ENCODE measurements around the gene BAG5. TPM values are rescaled to one million over a fixed set of nuclear protein-coding genes. Genes with fewer than 3 reads are reported as not detected.
A peak's percentile ranks its signal among the peaks of the same experiment; 100 is the strongest.

The BAG5 gene
- total and polyA plus RNA-seq, 2 experiments from 2014 or later: 17.4 to 17.6 TPM

DNA sequence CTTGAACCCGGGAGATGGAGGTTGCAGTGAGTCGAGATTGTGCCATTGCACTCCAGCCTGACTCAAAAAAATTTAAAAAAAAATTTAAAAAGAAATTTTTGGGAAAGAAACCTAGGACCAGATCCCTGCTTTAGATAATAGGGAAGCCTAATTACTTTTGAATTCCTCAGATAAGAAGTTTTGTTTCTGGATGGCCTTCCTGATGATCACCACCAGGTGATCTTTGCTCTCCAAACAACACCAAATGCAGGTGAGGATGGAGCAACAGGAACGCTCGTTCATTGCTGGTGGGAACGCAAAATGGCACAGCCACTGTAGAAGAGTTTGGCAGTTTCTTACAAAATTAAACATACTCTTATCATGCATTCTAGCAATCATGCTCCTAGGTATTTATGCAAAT lies 38.0 kb upstream of the BAG5 start:
- no peak for DNase-seq (ENCODE audit: low read depth in 1 of 2, low spot score in 1 of 2)
- no peaks in the 10 kb centered on the region for H3K4me1 ChIP-seq (ENCODE audit: low read depth)
- H3K27me3 ChIP-seq: no peaks in the 10 kb centered on the region
- no peak overlapping the region for H3K4me3 ChIP-seq
- no peaks in the 10 kb centered on the region for H3K36me3 ChIP-seq
- TF ChIP-seq, protein P1, sequence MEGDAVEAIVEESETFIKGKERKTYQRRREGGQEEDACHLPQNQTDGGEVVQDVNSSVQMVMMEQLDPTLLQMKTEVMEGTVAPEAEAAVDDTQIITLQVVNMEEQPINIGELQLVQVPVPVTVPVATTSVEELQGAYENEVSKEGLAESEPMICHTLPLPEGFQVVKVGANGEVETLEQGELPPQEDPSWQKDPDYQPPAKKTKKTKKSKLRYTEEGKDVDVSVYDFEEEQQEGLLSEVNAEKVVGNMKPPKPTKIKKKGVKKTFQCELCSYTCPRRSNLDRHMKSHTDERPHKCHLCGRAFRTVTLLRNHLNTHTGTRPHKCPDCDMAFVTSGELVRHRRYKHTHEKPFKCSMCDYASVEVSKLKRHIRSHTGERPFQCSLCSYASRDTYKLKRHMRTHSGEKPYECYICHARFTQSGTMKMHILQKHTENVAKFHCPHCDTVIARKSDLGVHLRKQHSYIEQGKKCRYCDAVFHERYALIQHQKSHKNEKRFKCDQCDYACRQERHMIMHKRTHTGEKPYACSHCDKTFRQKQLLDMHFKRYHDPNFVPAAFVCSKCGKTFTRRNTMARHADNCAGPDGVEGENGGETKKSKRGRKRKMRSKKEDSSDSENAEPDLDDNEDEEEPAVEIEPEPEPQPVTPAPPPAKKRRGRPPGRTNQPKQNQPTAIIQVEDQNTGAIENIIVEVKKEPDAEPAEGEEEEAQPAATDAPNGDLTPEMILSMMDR (IDR thresholded peaks at IDR 0.05; ENCODE audit: low read depth, low read length): no peak
- no peak overlapping the region for H3K27ac ChIP-seq
- no peaks in the 10 kb centered on the region for H3K9me3 ChIP-seq (ENCODE audit: low read depth)

DNA sequence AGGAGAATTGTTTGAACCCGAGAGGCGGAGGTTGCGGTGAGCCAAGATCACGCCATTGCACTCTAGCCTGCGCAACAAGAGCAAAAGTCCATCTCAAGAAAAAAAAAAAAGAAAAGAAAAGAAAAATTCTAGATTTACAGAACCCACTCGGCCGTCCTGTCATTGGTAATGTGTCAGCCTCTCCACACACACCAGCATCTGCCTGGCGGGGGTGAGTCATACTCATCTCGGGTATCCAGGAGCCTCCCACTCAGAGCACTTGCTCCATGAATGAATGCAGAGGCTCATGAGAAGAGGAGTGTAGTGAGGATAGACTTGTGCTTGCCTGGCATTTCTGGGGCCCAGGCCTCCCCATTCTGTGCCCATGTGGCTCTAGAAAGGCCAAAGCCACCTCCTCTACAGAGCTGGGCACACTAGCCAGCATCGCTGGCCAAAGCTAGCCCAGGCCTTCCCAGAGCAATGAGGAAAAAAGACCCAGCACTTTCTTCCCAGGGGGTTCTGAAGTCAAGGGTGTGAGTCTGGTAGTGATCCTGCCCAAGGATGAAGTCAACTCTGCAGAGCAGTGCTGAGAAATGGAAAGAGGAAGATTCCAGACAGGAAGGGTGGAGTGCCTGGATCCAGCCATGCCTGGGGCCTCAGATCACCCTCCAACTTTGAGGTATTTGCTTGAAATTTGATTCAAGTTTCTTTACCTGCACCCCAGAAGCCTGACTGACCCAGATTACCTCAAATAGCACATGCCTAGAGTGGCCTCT lies 35.3 kb upstream of the BAG5 start:
- no peaks in the 10 kb centered on the region for H3K27me3 ChIP-seq
- TF ChIP-seq, protein P1 (IDR thresholded peaks at IDR 0.05; ENCODE audit: low read depth, low read length): no peak
- H3K36me3 ChIP-seq: no peaks in the 10 kb centered on the region
- DNase-seq (ENCODE audit: low read depth in 1 of 2, low spot score in 1 of 2): peak in 1 of 2 donors; percentile 83
- no peaks in the 10 kb centered on the region for H3K4me1 ChIP-seq (ENCODE audit: low read depth)
- H3K27ac ChIP-seq: no peak overlapping the region
- H3K9me3 ChIP-seq (ENCODE audit: low read depth): no peaks in the 10 kb centered on the region
- H3K4me3 ChIP-seq: no peak overlapping the region

DNA sequence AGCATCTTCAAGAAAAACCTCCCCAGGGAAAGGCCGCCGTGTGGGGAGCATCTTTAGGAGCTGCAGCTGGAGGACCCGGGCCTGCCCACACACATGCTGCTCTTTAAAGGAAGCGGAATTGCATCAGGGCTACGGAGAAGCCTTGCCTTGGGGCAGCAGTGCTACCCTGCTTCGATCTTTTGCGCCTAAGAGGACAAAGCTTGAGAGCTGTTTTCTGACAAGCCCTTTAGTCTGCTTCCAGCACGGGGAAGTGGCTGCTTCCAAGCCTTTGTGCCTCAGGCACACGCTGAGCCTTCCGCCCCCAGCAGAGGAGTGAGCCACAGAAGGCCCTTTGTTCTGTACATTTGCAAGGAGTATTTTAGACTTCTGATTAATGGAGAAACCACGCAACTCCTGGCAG lies 31.8 kb upstream of the BAG5 start:
- TF ChIP-seq, protein P1 (IDR thresholded peaks at IDR 0.05; ENCODE audit: low read depth, low read length): no peak
- Histone ChIP-seq H3K9me3 (ENCODE audit: low read depth) (no peaks in the 10 kb centered on the region), H3K36me3 (peaks cover 4% of the 10 kb centered on the region), H3K4me1 (ENCODE audit: low read depth) (no peaks in the 10 kb centered on the region), H3K27ac (no peak overlapping the region), H3K4me3 (no peak overlapping the region), H3K27me3 (no peaks in the 10 kb centered on the region)
- peak in 1 of 2 donors; percentile 91 for DNase-seq (ENCODE audit: low read depth in 1 of 2, low spot score in 1 of 2)

DNA sequence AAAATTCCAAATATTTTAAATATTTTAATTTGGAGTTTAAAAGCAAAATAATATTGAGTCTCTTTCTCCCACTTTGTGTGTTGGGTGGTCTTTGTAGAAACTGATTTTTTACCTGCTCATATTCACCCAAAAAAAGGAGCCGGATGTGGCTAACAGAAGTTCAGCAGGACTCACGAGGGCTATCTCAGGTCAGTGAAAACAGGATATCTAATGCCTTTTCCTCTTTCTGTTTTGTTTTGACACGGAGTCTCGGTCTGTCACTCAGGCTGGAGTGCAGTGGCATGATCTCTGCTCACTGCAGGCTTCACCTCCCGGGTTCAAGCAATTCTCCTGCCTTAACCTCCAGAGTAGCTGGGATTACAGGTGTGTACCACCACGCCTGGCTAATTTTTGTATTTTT lies 31.1 kb upstream of the BAG5 start:
- Histone ChIP-seq H3K4me3 (no peak overlapping the region), H3K4me1 (ENCODE audit: low read depth) (no peaks in the 10 kb centered on the region), H3K27ac (no peak overlapping the region), H3K27me3 (no peaks in the 10 kb centered on the region), H3K36me3 (peaks cover 4% of the 10 kb centered on the region), H3K9me3 (ENCODE audit: low read depth) (no peaks in the 10 kb centered on the region)
- TF ChIP-seq, protein P1 (IDR thresholded peaks at IDR 0.05; ENCODE audit: low read depth, low read length): no peak
- DNase-seq (ENCODE audit: low read depth in 1 of 2, low spot score in 1 of 2): no peak

DNA sequence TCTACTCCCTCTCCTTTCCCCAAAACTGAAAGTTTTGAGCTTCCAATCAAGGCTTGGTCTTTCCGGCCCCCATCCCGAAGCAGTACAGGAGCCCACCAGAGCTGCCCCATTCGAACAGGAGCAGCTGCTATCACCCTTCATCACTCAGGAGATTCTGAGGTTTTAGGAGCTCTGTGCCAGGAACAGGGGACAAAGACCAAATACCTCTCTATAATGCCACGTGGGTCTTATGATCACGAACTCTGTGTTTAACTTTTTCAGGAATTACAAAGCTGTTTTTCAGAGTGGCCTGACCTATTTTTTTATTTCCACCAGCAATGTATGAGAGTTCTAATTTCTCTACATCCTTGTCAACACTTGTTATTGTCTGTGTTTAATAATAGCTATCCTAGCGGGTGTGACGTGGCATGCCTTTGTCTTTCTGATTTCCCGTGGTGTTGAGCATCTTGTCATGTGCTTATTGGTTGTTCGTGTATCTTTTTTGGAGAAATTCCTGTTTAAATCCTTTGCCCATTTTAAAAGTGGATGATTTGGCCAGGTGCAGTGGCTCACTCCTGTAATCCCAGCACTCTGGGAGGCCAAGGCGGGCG lies 22.0 kb upstream of the BAG5 start:
- H3K4me1 ChIP-seq (ENCODE audit: low read depth): no peaks in the 10 kb centered on the region
- H3K4me3 ChIP-seq: no peak overlapping the region
- DNase-seq (ENCODE audit: low read depth in 1 of 2, low spot score in 1 of 2): no peak
- H3K27ac ChIP-seq: no peak overlapping the region
- H3K27me3 ChIP-seq: no peaks in the 10 kb centered on the region
- no peaks in the 10 kb centered on the region for H3K9me3 ChIP-seq (ENCODE audit: low read depth)
- TF ChIP-seq, protein P1 (IDR thresholded peaks at IDR 0.05; ENCODE audit: low read depth, low read length): no peak
- H3K36me3 ChIP-seq: no peaks in the 10 kb centered on the region
